ENCODE results near the gene SAAL1. TPM values are rescaled to one million over a fixed set of nuclear protein-coding genes. Genes with fewer than 3 reads are reported as not detected.
A peak's percentile ranks its signal among the peaks of the same experiment; 100 is the strongest.

Gene SAAL1, protein sequence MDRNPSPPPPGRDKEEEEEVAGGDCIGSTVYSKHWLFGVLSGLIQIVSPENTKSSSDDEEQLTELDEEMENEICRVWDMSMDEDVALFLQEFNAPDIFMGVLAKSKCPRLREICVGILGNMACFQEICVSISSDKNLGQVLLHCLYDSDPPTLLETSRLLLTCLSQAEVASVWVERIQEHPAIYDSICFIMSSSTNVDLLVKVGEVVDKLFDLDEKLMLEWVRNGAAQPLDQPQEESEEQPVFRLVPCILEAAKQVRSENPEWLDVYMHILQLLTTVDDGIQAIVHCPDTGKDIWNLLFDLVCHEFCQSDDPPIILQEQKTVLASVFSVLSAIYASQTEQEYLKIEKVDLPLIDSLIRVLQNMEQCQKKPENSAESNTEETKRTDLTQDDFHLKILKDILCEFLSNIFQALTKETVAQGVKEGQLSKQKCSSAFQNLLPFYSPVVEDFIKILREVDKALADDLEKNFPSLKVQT
- 33.0 TPM for polyA plus RNA-seq (2013)

DNA sequence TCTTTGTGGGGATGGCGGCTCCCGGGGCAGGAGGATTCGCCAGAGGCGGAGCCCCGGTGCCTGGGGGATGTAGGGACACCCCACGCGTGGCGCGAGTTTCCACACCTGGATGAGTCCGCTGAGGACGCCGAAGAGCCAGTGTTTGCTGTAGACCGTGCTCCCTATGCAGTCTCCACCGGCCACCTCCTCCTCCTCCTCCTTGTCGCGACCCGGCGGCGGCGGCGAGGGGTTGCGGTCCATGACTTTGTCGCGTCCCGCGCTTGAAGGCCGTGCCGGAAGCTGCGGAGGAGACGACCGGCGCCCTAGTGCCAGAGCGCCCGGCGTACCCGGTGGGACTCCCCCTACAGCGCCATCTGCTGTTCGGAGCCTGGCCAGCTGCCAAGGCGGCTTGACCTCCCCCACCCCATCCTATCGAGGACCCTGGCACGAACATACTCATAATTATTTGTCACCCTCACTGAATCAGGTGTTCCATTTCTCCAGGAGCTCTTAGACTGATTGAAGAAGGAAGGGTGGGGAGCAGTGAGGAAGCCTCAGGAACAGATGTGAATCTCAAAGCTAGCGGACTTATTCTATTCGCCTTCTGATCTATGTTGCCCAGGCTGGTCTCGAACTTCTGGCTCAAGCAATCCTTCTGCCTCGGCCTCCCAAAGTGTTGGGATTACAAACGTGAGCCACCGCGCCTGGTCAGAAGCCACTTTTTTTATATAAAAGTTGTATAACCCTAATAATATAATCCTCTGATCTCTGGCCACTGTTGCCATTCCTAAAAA is at the start of gene SAAL1:
Gene SAAL1 (minus strand): TSS at position 281 of the 773 bp plus-strand sequence. CDS start 41 bp downstream, at position 240.
- ChIA-PET CTCF (interaction anchor here (0.8 to 4.7 kb wide), 8 partner anchors 10 to 115 kb away, joined by 3 to 26 read pairs (median 3); no protein-coding TSS in a partner anchor), POLR2A (no interaction called here)
- peaks cover 3 to 13% (median 5%) of the 10 kb centered on the region in 4 experiments for H3K4me1 ChIP-seq (ENCODE audit: control extremely low read depth in 1 of 4, control insufficient read depth in 4 of 4, insufficient read depth in 4 of 4, low read length in 3 of 4)
- peaks cover 0 to under 1% (median 0%) of the 10 kb centered on the region in 5 experiments for H3K9me3 ChIP-seq (ENCODE audit: control extremely low read depth in 1 of 5, control insufficient read depth in 4 of 5, insufficient read depth in 2 of 5, low read depth in 1 of 5, low read length in 4 of 5)
- peaks cover 4 to 25% (median 17%) of the 10 kb centered on the region in 4 experiments for H3K36me3 ChIP-seq (ENCODE audit: control insufficient read depth in 4 of 4, insufficient read depth in 4 of 4, low read length in 3 of 4)
- H3K27me3 ChIP-seq (replicated peaks in 2 of 5; ENCODE audit: control insufficient read depth in 4 of 5, insufficient read depth in 5 of 5, low read length in 4 of 5), result peaks cover 0 to 8% (median 3%) of the 10 kb centered on the region in 5 experiments
- peak within 1 kb of the TSS; percentile 40 to 71 for H3K27ac ChIP-seq (ENCODE audit: insufficient read depth in 1 of 2, low read depth in 1 of 2, low read length in 2 of 2, poor library complexity in 1 of 2, severe bottlenecking in 2 of 2)
- H3K4me3 ChIP-seq (ENCODE audit: control insufficient read depth in 1 of 7, extremely low read depth in 1 of 7, insufficient read depth in 4 of 7, low read depth in 2 of 7, low read length in 6 of 7), result peak within 1 kb of the TSS; percentile 59 to 97 (median 96)
- peak; percentile 88 to 92 (median 92) for DNase-seq
- 19% methylated on average over 8 of the region's 48 CpGs for WGBS (ENCODE audit: insufficient coverage)

DNA sequence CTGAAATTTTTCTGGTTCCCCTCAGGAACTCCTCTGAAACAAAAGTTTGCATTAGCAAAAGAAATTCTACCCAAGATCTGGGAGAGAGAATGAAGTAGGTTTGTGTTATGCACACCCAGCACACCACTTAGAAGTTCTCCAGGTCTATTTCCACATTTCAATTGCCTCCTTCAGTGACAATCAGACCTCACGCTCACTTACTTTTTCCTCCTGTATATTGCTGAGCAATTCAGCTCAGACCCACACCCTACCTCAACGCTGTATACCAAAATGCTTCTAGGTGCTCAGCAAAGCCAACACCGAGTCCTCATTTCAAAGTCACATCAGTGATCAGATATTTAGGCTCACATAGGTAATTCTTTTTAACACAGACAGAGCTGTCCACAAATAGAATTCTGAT is 45.7 kb upstream of the SAAL1 start:
- POLR2A ChIA-PET, result no interaction called here
- CTCF ChIA-PET, result no interaction called here

DNA sequence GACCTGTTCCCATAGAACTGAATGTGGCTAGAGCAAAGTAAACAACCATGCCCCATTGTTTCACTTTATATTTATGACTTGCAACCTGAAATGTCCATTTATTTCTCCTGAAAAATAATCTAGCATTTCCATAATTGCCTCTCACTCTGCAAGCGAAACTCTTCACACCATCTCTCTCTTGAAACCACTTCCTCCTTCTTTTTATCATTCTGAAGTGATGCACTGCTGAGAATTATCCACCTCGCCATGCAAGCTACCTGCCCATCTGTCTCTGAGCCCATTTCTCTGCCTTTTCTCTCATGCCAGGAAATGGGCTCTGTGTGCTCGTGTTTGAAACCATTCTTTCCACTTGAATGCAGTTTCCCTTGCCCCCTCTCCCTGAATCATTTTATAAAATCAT is 40.0 kb upstream of the SAAL1 start:
- Histone ChIP-seq H3K4me3 (ENCODE audit: control insufficient read depth in 1 of 7, extremely low read depth in 1 of 7, insufficient read depth in 4 of 7, low read depth in 2 of 7, low read length in 6 of 7) (no peak overlapping the region), H3K27me3 (replicated peaks in 2 of 5; ENCODE audit: control insufficient read depth in 4 of 5, insufficient read depth in 5 of 5, low read length in 4 of 5) (peaks cover 2 to 30% (median 4%) of the 10 kb centered on the region in 5 experiments), H3K4me1 (ENCODE audit: control extremely low read depth in 1 of 4, control insufficient read depth in 4 of 4, insufficient read depth in 4 of 4, low read length in 3 of 4) (no peaks in the 10 kb centered on the region), H3K36me3 (ENCODE audit: control insufficient read depth in 4 of 4, insufficient read depth in 4 of 4, low read length in 3 of 4) (no peaks in the 10 kb centered on the region), H3K9me3 (ENCODE audit: control extremely low read depth in 1 of 5, control insufficient read depth in 4 of 5, insufficient read depth in 2 of 5, low read depth in 1 of 5, low read length in 4 of 5) (no peaks in the 10 kb centered on the region), H3K27ac (ENCODE audit: insufficient read depth in 1 of 2, low read depth in 1 of 2, low read length in 2 of 2, poor library complexity in 1 of 2, severe bottlenecking in 2 of 2) (no peak overlapping the region)
- ChIA-PET CTCF (interaction anchor here (2.3 kb wide), 1 partner anchor 30 kb away, joined by 8 read pairs; no protein-coding TSS in a partner anchor), POLR2A (no interaction called here)
- WGBS (ENCODE audit: insufficient coverage), result 52% methylated on average over 3 of the region's 3 CpGs
- no peak for DNase-seq

More for the DNA sequence above, 45.7 kb upstream of the SAAL1 start:
- H3K27me3 ChIP-seq (replicated peaks in 2 of 5; ENCODE audit: control insufficient read depth in 4 of 5, insufficient read depth in 5 of 5, low read length in 4 of 5), result peaks cover 0 to 23% (median 7%) of the 10 kb centered on the region in 5 experiments
- no peak for DNase-seq
- WGBS (ENCODE audit: insufficient coverage), result 87% methylated on average over 2 of the region's 3 CpGs
- no peak overlapping the region for H3K27ac ChIP-seq (ENCODE audit: insufficient read depth in 1 of 2, low read depth in 1 of 2, low read length in 2 of 2, poor library complexity in 1 of 2, severe bottlenecking in 2 of 2)
- H3K4me1 ChIP-seq (ENCODE audit: control extremely low read depth in 1 of 4, control insufficient read depth in 4 of 4, insufficient read depth in 4 of 4, low read length in 3 of 4), result no peaks in the 10 kb centered on the region
- no peaks in the 10 kb centered on the region for H3K36me3 ChIP-seq (ENCODE audit: control insufficient read depth in 4 of 4, insufficient read depth in 4 of 4, low read length in 3 of 4)
- H3K9me3 ChIP-seq (ENCODE audit: control extremely low read depth in 1 of 5, control insufficient read depth in 4 of 5, insufficient read depth in 2 of 5, low read depth in 1 of 5, low read length in 4 of 5), result no peaks in the 10 kb centered on the region
- no peak overlapping the region for H3K4me3 ChIP-seq (ENCODE audit: control insufficient read depth in 1 of 7, extremely low read depth in 1 of 7, insufficient read depth in 4 of 7, low read depth in 2 of 7, low read length in 6 of 7)

DNA sequence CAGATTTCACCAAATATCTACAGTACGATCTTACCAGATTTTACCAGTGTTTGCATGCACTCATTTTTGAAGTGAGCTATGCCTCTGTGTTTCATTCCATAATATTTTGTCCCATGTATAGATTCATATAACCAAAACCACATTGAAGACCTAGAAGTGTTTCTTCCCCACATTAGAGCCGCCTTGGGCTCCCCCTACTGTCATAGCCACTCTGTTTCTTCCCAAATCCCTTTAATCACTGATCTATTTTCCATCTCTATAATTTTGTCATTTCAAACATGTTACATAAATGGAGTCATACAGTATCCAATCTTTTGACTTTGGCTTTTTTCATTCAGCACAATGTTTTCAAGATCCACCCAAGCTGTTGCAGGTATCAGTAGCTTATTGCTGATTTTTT is 39.1 kb upstream of the SAAL1 start:
- no peaks in the 10 kb centered on the region for H3K36me3 ChIP-seq (ENCODE audit: control insufficient read depth in 4 of 4, insufficient read depth in 4 of 4, low read length in 3 of 4)
- H3K27me3 ChIP-seq (replicated peaks in 2 of 5; ENCODE audit: control insufficient read depth in 4 of 5, insufficient read depth in 5 of 5, low read length in 4 of 5), result peaks cover 2 to 30% (median 4%) of the 10 kb centered on the region in 5 experiments
- ChIA-PET POLR2A (no interaction called here), CTCF (interaction anchor here (2.3 kb wide), 1 partner anchor 30 kb away, joined by 8 read pairs; no protein-coding TSS in a partner anchor)
- H3K4me1 ChIP-seq (ENCODE audit: control extremely low read depth in 1 of 4, control insufficient read depth in 4 of 4, insufficient read depth in 4 of 4, low read length in 3 of 4), result no peaks in the 10 kb centered on the region
- no peak overlapping the region for H3K4me3 ChIP-seq (ENCODE audit: control insufficient read depth in 1 of 7, extremely low read depth in 1 of 7, insufficient read depth in 4 of 7, low read depth in 2 of 7, low read length in 6 of 7)
- no peaks in the 10 kb centered on the region for H3K9me3 ChIP-seq (ENCODE audit: control extremely low read depth in 1 of 5, control insufficient read depth in 4 of 5, insufficient read depth in 2 of 5, low read depth in 1 of 5, low read length in 4 of 5)
- DNase-seq, result peak in 1 of 3 donors; percentile 10
- H3K27ac ChIP-seq (ENCODE audit: insufficient read depth in 1 of 2, low read depth in 1 of 2, low read length in 2 of 2, poor library complexity in 1 of 2, severe bottlenecking in 2 of 2), result no peak overlapping the region
- 50% methylated on average over 1 of the region's 2 CpGs for WGBS (ENCODE audit: insufficient coverage)

DNA sequence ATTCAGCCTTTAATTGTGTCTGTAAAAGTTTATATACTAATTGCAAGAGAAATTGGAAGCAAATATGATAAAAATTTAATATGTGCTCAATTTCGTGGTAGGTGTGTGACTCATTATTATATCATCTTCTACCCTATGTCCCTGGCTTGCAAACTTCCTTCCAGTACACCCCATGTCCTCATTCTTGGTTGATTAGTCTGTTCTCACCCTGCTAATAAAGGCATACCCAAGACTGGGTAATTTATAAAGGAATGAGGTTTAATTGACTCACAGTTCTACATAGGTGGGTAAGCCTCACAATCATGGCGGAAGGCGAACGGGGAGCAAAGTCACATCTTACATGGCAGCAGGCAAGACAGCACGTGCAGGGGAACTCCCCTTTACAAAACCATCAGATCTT is 38.4 kb upstream of the SAAL1 start:
- no peak overlapping the region for H3K4me3 ChIP-seq (ENCODE audit: control insufficient read depth in 1 of 7, extremely low read depth in 1 of 7, insufficient read depth in 4 of 7, low read depth in 2 of 7, low read length in 6 of 7)
- no peak overlapping the region for H3K27ac ChIP-seq (ENCODE audit: insufficient read depth in 1 of 2, low read depth in 1 of 2, low read length in 2 of 2, poor library complexity in 1 of 2, severe bottlenecking in 2 of 2)
- WGBS (ENCODE audit: insufficient coverage), result 100% methylated on average over 4 of the region's 5 CpGs
- ChIA-PET CTCF (interaction anchor here (2.3 kb wide), 1 partner anchor 29 kb away, joined by 8 read pairs; no protein-coding TSS in a partner anchor), POLR2A (no interaction called here)
- no peaks in the 10 kb centered on the region for H3K36me3 ChIP-seq (ENCODE audit: control insufficient read depth in 4 of 4, insufficient read depth in 4 of 4, low read length in 3 of 4)
- peaks cover 3 to 33% (median 7%) of the 10 kb centered on the region in 5 experiments for H3K27me3 ChIP-seq (replicated peaks in 2 of 5; ENCODE audit: control insufficient read depth in 4 of 5, insufficient read depth in 5 of 5, low read length in 4 of 5)
- H3K4me1 ChIP-seq (ENCODE audit: control extremely low read depth in 1 of 4, control insufficient read depth in 4 of 4, insufficient read depth in 4 of 4, low read length in 3 of 4), result no peaks in the 10 kb centered on the region
- H3K9me3 ChIP-seq (ENCODE audit: control extremely low read depth in 1 of 5, control insufficient read depth in 4 of 5, insufficient read depth in 2 of 5, low read depth in 1 of 5, low read length in 4 of 5), result no peaks in the 10 kb centered on the region
- DNase-seq, result no peak

DNA sequence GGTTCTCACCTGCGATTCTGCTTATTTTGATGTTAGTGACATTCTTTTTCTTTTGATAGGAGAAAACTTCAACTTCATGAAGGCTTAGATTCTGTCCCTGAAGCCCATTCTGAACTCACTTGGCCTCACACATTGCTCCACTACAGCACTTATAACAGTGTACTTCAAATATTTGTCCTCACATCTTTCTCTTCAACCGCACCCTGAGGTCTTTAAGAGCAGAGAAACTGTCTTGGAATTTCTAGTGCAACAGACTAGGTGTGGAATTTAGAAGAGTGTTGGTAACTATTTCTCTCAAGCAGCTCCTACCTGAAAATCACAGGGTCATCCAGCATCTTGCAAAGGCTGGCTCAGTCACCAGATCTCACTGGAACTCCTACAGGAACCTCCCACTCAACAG is 34.3 kb upstream of the SAAL1 start:
- WGBS (ENCODE audit: insufficient coverage), result 100% methylated on average over 1 of the region's 2 CpGs
- Histone ChIP-seq H3K27ac (ENCODE audit: insufficient read depth in 1 of 2, low read depth in 1 of 2, low read length in 2 of 2, poor library complexity in 1 of 2, severe bottlenecking in 2 of 2) (no peak overlapping the region), H3K9me3 (ENCODE audit: control extremely low read depth in 1 of 5, control insufficient read depth in 4 of 5, insufficient read depth in 2 of 5, low read depth in 1 of 5, low read length in 4 of 5) (no peaks in the 10 kb centered on the region), H3K27me3 (replicated peaks in 2 of 5; ENCODE audit: control insufficient read depth in 4 of 5, insufficient read depth in 5 of 5, low read length in 4 of 5) (peaks cover 3 to 24% (median 5%) of the 10 kb centered on the region in 5 experiments), H3K4me3 (ENCODE audit: control insufficient read depth in 1 of 7, extremely low read depth in 1 of 7, insufficient read depth in 4 of 7, low read depth in 2 of 7, low read length in 6 of 7) (no peak overlapping the region), H3K36me3 (ENCODE audit: control insufficient read depth in 4 of 4, insufficient read depth in 4 of 4, low read length in 3 of 4) (no peaks in the 10 kb centered on the region), H3K4me1 (ENCODE audit: control extremely low read depth in 1 of 4, control insufficient read depth in 4 of 4, insufficient read depth in 4 of 4, low read length in 3 of 4) (no peaks in the 10 kb centered on the region)
- DNase-seq, result no peak
- ChIA-PET POLR2A (no interaction called here), CTCF (interaction anchor here (1.2 kb wide), 1 partner anchor 10 kb away, joined by 3 read pairs; no protein-coding TSS in a partner anchor)
